SK-N-SH treated with all-trans-retinoic acid at 6 μM for 48 hours (cell line): ENCODE data around the gene FIBCD1.

Experiments
- ARNTL ChIP-seq: fragments of 450-650 bp; formaldehyde crosslinking; IDR thresholded peaks from 2 replicates; pipeline ENCODE4 v1.5.0; 2020; ENCODE audit warnings: low read depth, mild to moderate bottlenecking, moderate library complexity, borderline replicate concordance
- CSRNP3 ChIP-seq: fragments of 250-450 bp; sonication (Bioruptor Pico); IDR thresholded peaks from 2 replicates; pipeline ENCODE4 v1.5.1; 2021; ENCODE audit warnings: mild to moderate bottlenecking, moderate library complexity
- ISL1 ChIP-seq: fragments of 250-450 bp; sonication (Bioruptor Pico); IDR thresholded peaks from 2 replicates; pipeline ENCODE4 v2.1.2; 2022; ENCODE audit warnings: mild to moderate bottlenecking, moderate library complexity
- PATZ1 ChIP-seq: fragments of 250-450 bp; sonication (Bioruptor Pico); IDR thresholded peaks from 2 replicates; pipeline ENCODE4 v1.8.0; 2020; ENCODE audit warnings: mild to moderate bottlenecking, moderate library complexity, borderline replicate concordance
- POU6F1 ChIP-seq: fragments of 250-450 bp; sonication (Bioruptor Pico); IDR thresholded peaks from 2 replicates; pipeline ENCODE4 v1.8.0; 2021; ENCODE audit warnings: low read depth, mild to moderate bottlenecking, moderate library complexity, borderline replicate concordance
- TCF4 ChIP-seq: fragments of 250-450 bp; sonication (Bioruptor Pico); IDR thresholded peaks from 2 replicates; pipeline ENCODE4 v1.8.0; 2021; ENCODE audit warnings: mild to moderate bottlenecking, moderate library complexity, borderline replicate concordance

GRCh38 chr9:130934246-130934645, 4.8 kb downstream of the FIBCD1 start:
- TF ChIP-seq ARNTL = no peak
- TF ChIP-seq ISL1 (CRISPR knock-in tag) = no peak
- TF ChIP-seq POU6F1 (CRISPR knock-in tag) = no peak
- no peak for TF ChIP-seq TCF4
- no peak for TF ChIP-seq PATZ1 (CRISPR knock-in tag)
- TF ChIP-seq CSRNP3 (CRISPR knock-in tag) = no peak
